Cardiac ventricle fibroblast (primary cell): ENCODE results near the gene GEMIN5. TPM values are rescaled to one million over a fixed set of nuclear protein-coding genes. Genes with fewer than 3 reads are reported as not detected.

Experiments used
- total RNA-seq: library from RNA; depleted of rRNA; stranded (reverse); fragments of >200 nt; gene quantifications from 2 replicates; pipeline ENCODE4 v1.2.3, GENCODE V29; 2015

The GEMIN5 gene, protein sequence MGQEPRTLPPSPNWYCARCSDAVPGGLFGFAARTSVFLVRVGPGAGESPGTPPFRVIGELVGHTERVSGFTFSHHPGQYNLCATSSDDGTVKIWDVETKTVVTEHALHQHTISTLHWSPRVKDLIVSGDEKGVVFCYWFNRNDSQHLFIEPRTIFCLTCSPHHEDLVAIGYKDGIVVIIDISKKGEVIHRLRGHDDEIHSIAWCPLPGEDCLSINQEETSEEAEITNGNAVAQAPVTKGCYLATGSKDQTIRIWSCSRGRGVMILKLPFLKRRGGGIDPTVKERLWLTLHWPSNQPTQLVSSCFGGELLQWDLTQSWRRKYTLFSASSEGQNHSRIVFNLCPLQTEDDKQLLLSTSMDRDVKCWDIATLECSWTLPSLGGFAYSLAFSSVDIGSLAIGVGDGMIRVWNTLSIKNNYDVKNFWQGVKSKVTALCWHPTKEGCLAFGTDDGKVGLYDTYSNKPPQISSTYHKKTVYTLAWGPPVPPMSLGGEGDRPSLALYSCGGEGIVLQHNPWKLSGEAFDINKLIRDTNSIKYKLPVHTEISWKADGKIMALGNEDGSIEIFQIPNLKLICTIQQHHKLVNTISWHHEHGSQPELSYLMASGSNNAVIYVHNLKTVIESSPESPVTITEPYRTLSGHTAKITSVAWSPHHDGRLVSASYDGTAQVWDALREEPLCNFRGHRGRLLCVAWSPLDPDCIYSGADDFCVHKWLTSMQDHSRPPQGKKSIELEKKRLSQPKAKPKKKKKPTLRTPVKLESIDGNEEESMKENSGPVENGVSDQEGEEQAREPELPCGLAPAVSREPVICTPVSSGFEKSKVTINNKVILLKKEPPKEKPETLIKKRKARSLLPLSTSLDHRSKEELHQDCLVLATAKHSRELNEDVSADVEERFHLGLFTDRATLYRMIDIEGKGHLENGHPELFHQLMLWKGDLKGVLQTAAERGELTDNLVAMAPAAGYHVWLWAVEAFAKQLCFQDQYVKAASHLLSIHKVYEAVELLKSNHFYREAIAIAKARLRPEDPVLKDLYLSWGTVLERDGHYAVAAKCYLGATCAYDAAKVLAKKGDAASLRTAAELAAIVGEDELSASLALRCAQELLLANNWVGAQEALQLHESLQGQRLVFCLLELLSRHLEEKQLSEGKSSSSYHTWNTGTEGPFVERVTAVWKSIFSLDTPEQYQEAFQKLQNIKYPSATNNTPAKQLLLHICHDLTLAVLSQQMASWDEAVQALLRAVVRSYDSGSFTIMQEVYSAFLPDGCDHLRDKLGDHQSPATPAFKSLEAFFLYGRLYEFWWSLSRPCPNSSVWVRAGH (N-terminal part only)
- 12.2 and 20.9 TPM in 2 replicates for total RNA-seq

DNA sequence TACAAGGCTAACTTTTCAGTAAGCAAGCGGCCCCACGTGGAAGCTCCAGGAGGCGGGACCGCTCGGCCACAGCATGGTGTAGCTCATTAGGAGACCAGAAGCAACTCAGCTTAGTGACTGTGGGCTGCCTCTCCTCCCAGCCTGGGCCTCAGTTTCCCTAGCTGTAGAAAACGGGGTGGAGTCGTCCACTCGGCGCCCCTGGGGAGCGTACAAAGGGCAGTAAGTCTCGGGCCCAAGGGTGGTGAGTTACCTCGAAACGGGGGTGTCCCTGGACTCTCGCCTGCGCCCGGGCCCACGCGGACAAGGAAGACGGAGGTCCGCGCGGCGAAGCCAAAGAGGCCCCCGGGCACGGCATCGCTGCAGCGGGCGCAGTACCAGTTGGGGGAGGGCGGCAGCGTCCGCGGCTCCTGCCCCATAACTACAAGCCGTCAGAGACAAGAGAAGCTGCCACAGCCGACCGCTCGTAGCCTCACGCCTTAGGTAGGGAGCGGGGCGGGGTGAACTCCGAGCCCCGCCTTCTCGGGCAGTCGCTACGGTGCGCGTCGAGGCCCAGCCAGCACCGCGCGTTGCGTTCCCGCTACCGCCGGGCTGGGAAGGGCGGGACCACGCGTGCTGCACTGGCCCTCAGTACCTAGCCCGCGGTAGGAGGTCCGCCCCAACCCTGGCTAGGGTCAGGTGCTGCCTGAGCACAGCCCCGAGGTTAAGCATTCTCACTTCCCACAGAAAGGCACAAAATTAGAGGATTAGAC lies at the start of gene GEMIN5:
GEMIN5 (minus strand) TSS at position 494 of the 749 bp plus-strand sequence; CDS start at position 416, 78 bp downstream.

DNA sequence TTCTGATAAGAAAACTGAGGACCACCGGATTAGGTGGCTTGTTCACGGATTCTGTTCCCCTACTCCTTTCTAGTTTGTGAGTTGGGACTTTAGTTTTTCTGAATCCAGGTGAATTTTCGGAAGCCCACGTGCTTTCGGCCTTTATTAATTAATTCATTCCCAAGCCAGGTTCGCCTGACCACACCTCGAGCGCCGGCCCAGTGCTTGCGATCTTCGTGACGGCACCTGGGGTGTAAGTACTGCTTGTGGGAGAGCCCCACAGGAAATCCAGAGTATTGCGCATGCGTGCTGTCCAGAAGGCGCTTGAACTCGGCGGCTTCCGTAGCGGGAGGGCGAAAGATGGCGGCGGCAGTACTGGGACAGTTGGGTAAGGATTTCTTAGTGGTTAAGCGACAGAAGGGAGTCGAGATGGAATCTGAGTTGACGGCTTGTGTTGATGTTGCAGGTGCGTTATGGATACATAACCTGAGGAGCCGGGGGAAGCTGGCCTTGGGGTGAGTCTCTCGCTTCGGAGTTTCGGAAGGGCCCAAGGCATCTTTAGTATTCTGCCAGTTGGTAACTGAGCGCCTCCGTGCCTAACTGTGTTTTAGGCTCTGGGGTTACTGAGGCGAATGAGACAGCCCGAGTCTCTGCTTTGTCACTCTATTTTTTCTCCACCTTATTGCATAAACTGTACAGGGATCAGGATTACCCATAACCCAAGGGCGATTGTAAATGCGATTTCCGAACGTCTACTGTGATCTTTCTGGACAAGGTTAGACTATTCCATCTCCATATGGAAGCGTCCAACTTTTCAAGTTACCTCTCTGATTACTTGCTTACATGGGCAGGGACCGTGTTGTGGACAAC lies 3.0 kb upstream of the GEMIN5 start, which contains the start of gene MRPL22:
MRPL22 (plus strand) TSS at position 302 of the 849 bp plus-strand sequence; CDS start at position 340, 38 bp downstream.

DNA sequence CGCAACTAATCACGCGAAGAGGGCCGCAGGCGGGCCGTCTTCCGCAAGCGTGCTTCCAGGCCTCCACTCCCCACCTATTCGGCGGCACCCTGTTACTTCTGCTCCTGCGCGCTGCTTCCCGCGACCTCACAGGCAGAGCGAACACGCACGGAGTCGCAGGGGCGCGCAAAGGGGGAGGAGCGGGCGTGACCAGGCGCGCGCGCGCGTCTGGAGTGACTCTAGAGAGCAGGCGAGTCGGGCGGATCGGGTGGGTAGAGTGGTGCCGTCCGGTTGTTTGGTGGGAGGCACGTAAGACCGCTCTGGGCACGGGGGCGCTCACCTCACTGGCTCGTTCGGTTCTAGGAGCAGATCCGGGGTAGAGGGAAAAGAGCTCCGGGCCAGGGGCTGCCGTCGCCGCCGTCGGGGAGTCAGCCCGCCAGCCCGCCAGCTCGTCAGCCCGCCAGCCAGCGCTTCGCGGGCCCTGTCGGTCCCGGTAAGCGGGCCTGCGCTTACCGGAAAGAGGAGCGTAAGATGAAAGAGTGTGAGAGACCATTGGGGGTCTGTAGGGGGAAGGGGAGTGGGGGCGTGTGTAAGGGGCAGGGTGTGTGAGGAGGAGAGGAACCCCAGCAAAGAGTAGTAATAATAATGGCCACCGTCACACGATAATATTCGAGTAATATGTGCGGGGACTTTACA lies 79.6 kb downstream of the GEMIN5 start, which contains the start of gene CNOT8:
CNOT8 (plus strand) TSS at position 331 of the 675 bp plus-strand sequence. CDS start 4,652 bp downstream, outside the sequence.

DNA sequence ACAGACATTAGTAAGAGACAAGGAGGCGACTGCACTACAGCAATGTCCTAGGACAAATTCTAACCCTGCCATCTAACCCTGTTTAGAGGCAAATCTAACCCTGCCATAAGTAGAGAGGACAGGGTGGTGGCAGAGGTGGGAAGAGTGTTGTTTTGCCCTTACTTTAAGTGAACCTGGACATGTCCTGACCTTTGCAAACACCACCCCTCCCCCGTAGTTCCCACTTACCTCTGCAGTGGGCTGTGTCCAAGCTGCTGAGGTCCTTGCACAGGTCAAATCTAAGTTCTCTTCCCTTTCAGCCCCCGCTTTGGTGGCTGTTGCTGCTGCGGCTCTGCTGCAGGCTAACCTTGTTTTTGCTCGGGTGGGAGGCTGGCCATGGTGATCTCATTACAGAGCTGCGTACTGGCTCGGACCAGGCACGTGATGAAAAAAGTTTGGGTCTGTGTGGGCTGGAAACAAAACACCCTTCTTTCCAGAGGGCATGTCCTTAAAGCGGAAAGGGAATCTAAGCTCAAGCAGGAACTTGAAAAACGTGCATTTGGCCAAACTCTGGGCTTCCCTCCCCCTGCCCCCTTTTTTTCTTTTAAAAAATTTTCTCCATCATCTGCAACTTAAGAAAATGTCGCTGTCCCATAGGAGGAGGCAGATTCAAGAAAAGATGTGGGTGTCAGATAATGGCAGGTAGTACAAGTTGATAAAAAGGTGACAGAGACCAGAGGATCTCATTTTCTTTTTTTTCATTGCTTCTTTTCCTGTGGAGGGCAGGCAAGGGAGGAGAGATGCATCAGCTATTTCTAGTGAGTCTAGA lies 87.6 kb downstream of the GEMIN5 start, which contains the start of gene FAXDC2:
FAXDC2 (minus strand) TSS at position 349 of the 808 bp plus-strand sequence. CDS start 12,425 bp downstream, outside the sequence.

Other genes with a start within 250 kb of the GEMIN5 start
- 92.9 and 96.1 TPM in 2 replicates for gene LARP1, start 182.8 kb downstream of the GEMIN5 start, total RNA-seq
- 17.4 and 20.8 TPM in 2 replicates for gene FAXDC2, start 87.6 kb downstream of the GEMIN5 start, total RNA-seq
- 31.6 and 48.1 TPM in 2 replicates for gene CNOT8, start 79.6 kb downstream of the GEMIN5 start, total RNA-seq
- gene MRPL22, start 2.9 kb upstream of the GEMIN5 start, total RNA-seq = 26.7 and 35.9 TPM in 2 replicates
- gene KIF4B, start 75.5 kb upstream of the GEMIN5 start, total RNA-seq = not detected in 2 replicates